OCI-LY3 (cell line): Measurements from ENCODE around the gene PTPRN2.

ENCODE experiments used
- H2AFZ ChIP-seq: fragments of 200-600, 300-600 bp; shearing (Covaris generic); 2 replicates; pipeline ENCODE4 v1.6.0; 2014; ENCODE audit warnings: antibody characterized with exemption, low read depth, low read length
- H3K27ac ChIP-seq: fragments of 200-600, 300-600 bp; sonication (generic); 2 replicates; pipeline ENCODE4 v1.5.1; 2014; ENCODE audit warnings: mild to moderate bottlenecking, low read length, moderate library complexity, mixed read lengths
- H3K27me3 ChIP-seq: fragments of 200-600, 300-600 bp; sonication (generic); 2 replicates; pipeline ENCODE4 v1.6.1; 2014; ENCODE audit warnings: low read depth, low read length, mixed read lengths
- H3K36me3 ChIP-seq: fragments of 200-600, 300-600 bp; sonication (generic); replicated peaks from 2 replicates; pipeline ENCODE3; 2014; ENCODE audit warnings: low read depth, low read length, mixed read lengths
- H3K4me1 ChIP-seq: fragments of 300-600, 200-600 bp; sonication (generic); 2 replicates; pipeline ENCODE4 v1.6.1; 2014; ENCODE audit warnings: low read length, mixed read lengths
- H3K4me2 ChIP-seq: fragments of 200-600, 300-600 bp; sonication (generic); 2 replicates; pipeline ENCODE4 v1.6.1; 2014; ENCODE audit warnings: low read length, mixed read lengths
- H3K4me3 ChIP-seq: fragments of 300-600, 200-600 bp; sonication (generic); 2 replicates; pipeline ENCODE4 v1.5.1; 2014; ENCODE audit warnings: antibody characterized with exemption, mild to moderate bottlenecking, low read length, moderate library complexity
- H3K79me2 ChIP-seq: fragments of 300-600, 200-600 bp; shearing (Covaris generic); 2 replicates; pipeline ENCODE4 v1.6.1; 2014; ENCODE audit warnings: mild to moderate bottlenecking, low read length, mixed read lengths
- H3K9ac ChIP-seq: fragments of 300-600, 200-600 bp; shearing (Covaris generic); 2 replicates; pipeline ENCODE4 v1.6.0; 2014; ENCODE audit warnings: mild to moderate bottlenecking, low read length, moderate library complexity
- H3K9me3 ChIP-seq: fragments of 200-600, 300-600 bp; shearing (Covaris generic); 2 replicates; pipeline ENCODE4 v1.6.1; 2014; ENCODE audit warnings: low read length, mixed read lengths; ENCODE audit not compliant: insufficient read depth
- H4K20me1 ChIP-seq: fragments of 200-600, 300-600 bp; sonication (generic); 2 replicates; pipeline ENCODE4 v1.6.1; 2016; ENCODE audit warnings: low read length, mixed read lengths; ENCODE audit not compliant: insufficient read depth
- CTCF ChIP-seq: fragments of 200-600, 300-600 bp; sonication (generic); IDR thresholded peaks from 2 replicates; pipeline ENCODE4 v1.5.1; 2014; ENCODE audit warnings: antibody characterized with exemption, low read length, low read depth
- EZH2phosphoT487 ChIP-seq: fragments of 200-600 bp; shearing (Covaris generic); IDR thresholded peaks from 2 replicates; pipeline ENCODE4 v1.6.1; 2018; ENCODE audit warnings: antibody characterized with exemption, mixed run types, low read depth

Gene PTPRN2

GRCh38 chr7:158491094-158491493 lies 96.5 kb downstream of the PTPRN2 start:
- Histone ChIP-seq H3K4me1 (peaks cover 6% of the 10 kb centered on the region; the same call in 1 of the 2 replicates), H4K20me1 (no peaks in the 10 kb centered on the region), H3K79me2 (no peaks in the 10 kb centered on the region), H3K27me3 (peaks cover 8% of the 10 kb centered on the region; the same call in 1 of the 2 replicates), H3K36me3 (no peaks in the 10 kb centered on the region), H3K4me2 (no peak overlapping the region), H2AFZ (no peak overlapping the region), H3K27ac (no peak overlapping the region), H3K9me3 (no peaks in the 10 kb centered on the region), H3K9ac (no peak overlapping the region), H3K4me3 (no peak overlapping the region)
- TF ChIP-seq CTCF, result no peak

- TF ChIP-seq EZH2phosphoT487 (no peak), CTCF (no peak)
- Histone ChIP-seq H3K27me3 (peaks cover 5% of the 10 kb centered on the region; the same call in 1 of the 2 replicates), H2AFZ (no peak overlapping the region), H3K79me2 (no peaks in the 10 kb centered on the region), H4K20me1 (no peaks in the 10 kb centered on the region), H3K4me3 (no peak overlapping the region), H3K27ac (no peak overlapping the region), H3K4me2 (no peak overlapping the region), H3K9me3 (no peaks in the 10 kb centered on the region), H3K36me3 (no peaks in the 10 kb centered on the region), H3K9ac (no peak overlapping the region), H3K4me1 (peaks cover 6% of the 10 kb centered on the region; the same call in 1 of the 2 replicates)
These were observed 97.3 kb downstream of the PTPRN2 start for GRCh38 chr7:158490171-158490782.

- no peak overlapping the region for H3K9ac ChIP-seq
- no peaks in the 10 kb centered on the region for H4K20me1 ChIP-seq
- H3K27me3 ChIP-seq, result no peaks in the 10 kb centered on the region
- H3K9me3 ChIP-seq, result no peaks in the 10 kb centered on the region
- no peak overlapping the region for H2AFZ ChIP-seq
- H3K4me1 ChIP-seq, result peaks cover 1% of the 10 kb centered on the region; the same call in 1 of the 2 replicates
- TF ChIP-seq EZH2phosphoT487, result no peak
- no peak for TF ChIP-seq CTCF
- H3K4me2 ChIP-seq, result no peak overlapping the region
- no peaks in the 10 kb centered on the region for H3K36me3 ChIP-seq
- no peak overlapping the region for H3K4me3 ChIP-seq
- no peak overlapping the region for H3K27ac ChIP-seq
- no peaks in the 10 kb centered on the region for H3K79me2 ChIP-seq
These were observed 98.0 kb downstream of the PTPRN2 start for GRCh38 chr7:158489462-158490155.

- Histone ChIP-seq H3K9ac (no peak overlapping the region), H3K9me3 (no peaks in the 10 kb centered on the region), H3K4me3 (no peak overlapping the region), H3K79me2 (no peaks in the 10 kb centered on the region), H3K36me3 (no peaks in the 10 kb centered on the region), H3K4me2 (no peak overlapping the region), H3K27ac (no peak overlapping the region), H3K27me3 (no peaks in the 10 kb centered on the region), H2AFZ (no peak overlapping the region), H4K20me1 (no peaks in the 10 kb centered on the region), H3K4me1 (no peaks in the 10 kb centered on the region)
- no peak for TF ChIP-seq CTCF
- no peak for TF ChIP-seq EZH2phosphoT487
These were observed 99.2 kb downstream of the PTPRN2 start for GRCh38 chr7:158488181-158488971.
